Ureter (tissue), 1 donor: ENCODE measurements around the gene JMJD1C. TPM values are rescaled to one million over a fixed set of nuclear protein-coding genes. Genes with fewer than 3 reads are reported as not detected.

Experiments
- DNase-seq: peaks from one replicate; pipeline ENCODE4 v3.0.0-alpha.2; 2020; ENCODE audit warnings: low spot score
- total RNA-seq: library from RNA; stranded (reverse); gene quantifications from one replicate; pipeline ENCODE4 v1.2.4, GENCODE V29; 2023
- donor health status: DM: yes; HTN: yes; CAD: no.

The JMJD1C gene
- total RNA-seq, 1 donor from 2014 or later: 88.2 TPM

GRCh38 chr10:63438506-63439498 lies 27.0 kb downstream of the JMJD1C start:
- no peak for DNase-seq

GRCh38 chr10:63437116-63437949 lies 28.4 kb downstream of the JMJD1C start:
- no peak for DNase-seq

DNA sequence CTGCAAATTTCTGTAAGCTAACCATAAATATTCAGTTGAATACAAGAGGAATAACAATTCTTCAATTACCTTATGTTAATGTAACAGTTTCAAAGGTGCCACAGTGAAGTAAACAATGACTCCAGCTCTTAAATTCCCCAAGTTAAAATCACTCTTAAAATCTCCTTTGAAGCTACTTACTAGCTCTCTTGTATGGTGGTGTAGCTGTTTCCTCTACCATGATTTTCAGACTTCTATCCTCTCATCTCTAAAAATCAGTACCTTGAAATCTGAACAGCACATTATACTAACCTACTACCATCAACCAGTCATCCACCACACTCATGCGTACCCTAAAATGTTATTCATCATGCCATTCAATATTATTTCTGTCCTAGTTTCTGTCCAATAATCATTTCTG lies 29.6 kb downstream of the JMJD1C start:
- DNase-seq: no peak

DNA sequence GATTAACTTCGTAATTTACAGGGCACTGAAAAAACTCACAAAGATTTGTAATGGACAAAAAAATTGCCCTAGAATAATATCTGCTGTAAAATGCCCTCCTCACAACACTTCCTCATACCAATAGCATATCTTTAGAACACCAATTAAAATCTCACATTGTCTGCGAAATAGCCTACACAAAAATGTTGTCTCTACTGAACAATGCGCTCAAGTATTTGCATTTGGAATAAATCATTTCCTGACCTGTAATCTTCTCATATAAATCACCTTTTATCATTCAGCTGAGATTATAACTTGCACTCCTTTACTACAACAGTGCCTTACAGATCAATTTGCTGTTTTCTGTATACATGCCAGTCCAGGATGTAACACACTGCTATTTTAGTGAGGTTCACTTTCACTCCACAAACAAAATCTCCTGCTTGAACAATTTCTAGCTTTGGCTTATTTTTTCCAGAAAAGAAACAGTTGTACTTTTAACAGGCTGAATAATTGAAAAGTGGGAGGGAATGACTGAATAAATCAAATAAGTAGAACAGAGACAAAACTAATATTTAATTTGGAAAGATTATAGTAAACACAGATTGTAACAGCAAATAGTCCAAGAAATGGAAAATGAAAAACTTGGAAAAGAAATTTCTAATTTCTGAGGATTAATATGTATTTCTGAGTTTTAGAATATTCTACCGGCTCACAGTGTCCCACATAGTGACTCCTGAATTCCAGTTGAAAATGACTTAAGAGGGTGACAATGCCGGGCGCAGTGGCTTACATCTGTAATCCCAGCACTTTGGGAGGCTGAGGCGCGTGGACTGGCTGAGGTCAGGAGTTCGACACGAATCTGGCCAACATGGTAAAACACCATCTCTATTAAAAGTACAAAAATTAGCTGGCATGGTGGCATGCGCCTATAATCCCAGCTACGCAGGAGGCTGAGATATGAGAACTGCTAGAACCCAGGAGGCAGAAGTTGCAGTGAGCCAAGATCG lies 30.6 kb downstream of the JMJD1C start:
- no peak for DNase-seq

DNA sequence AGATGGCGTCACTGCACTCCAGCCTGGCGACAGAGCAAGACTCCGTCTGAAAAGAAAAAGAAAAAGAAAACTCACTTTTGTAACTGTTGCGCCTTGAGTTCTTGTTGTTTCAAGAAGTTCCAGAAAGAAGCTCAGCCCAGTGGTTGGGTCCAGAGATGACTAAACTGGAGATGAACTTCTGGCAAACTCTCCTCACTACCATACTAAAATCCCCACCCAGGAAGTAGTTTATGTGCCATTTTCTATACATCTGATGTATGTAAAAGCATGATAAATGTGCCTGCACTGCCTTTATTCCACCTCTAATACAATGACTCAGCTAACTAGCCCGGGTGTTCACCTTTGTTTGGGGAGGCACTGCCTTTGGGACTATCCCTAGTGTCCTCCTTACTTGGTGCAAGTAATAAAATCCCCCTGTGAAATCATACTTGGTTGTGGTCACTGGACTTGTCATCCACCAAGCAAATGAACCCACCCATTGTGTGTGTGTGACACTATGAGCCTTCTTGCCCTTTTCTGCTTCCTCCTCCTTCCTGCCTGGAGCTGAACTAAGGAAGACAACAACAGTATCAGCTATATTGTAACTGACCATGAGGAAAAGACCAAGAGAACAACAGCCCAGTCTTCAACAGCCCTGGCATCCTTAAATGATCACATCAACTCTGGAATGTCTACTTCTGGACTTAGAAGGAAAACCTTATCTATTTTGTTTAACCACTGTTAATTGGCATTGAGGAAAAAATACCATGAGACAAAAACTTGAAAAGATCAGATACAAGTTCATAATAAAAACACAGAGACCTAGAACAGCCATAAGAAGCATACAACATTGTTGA lies 33.6 kb downstream of the JMJD1C start:
- DNase-seq: no peak

DNA sequence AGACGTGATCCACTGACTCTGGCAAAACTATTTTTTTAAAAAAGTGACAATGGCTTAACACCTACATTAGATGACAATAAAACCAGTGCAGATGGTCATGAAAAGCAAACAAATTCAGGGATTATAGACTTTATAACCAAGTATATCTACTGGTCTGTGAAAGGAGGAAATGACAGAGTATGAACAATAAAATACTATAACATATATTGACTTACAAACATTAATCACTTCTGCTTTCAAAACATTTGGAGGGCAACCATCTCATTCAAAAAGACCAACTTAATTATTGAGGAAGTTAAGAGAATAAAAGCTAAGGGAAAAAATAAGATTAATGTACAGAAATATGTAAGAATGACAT lies 34.8 kb downstream of the JMJD1C start:
- DNase-seq: no peak

GRCh38 chr10:63430091-63430998 lies 35.4 kb downstream of the JMJD1C start:
- no peak for DNase-seq

GRCh38 chr10:63429281-63429680 lies 36.5 kb downstream of the JMJD1C start:
- no peak for DNase-seq

DNA sequence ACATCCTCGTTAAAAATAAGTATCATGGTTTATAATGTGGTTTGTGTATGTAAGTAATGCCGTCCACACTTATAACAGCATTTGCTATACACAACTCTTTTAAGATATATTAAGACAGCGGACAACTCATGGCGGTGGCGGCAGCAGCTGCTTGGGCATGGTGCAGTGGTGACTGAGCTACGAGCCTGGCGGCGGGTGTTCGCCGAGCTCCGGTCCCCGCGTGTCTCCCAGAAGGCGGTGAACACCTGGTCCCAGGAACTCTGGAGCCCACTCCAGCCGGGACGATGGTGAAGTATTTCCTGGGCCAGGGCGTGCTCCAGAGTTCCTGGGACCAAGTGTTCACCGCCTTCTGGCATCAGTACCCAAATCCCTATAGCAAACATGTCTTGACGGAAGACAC lies 38.8 kb downstream of the JMJD1C start:
- DNase-seq: no peak

GRCh38 chr10:63425512-63425911 lies 40.3 kb downstream of the JMJD1C start:
- no peak for DNase-seq

DNA sequence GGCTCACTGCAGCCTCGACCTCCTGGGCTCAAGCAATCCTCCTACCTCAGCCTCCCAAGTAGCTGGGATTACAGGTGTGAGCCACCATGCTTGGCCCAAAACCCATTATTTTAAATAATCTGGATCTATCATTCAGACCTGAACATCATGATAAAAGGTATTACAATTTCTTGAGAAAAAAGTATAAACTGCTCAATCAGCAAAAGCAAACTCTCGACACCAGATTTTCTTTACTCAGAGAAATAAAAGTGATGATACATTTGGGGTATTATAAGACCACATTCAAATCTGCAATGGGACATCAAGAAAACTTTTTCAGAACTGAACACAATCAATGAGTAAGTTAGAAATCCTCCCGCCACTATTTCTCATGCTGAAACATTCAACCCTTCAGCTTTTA lies 41.2 kb downstream of the JMJD1C start:
- no peak for DNase-seq

DNA sequence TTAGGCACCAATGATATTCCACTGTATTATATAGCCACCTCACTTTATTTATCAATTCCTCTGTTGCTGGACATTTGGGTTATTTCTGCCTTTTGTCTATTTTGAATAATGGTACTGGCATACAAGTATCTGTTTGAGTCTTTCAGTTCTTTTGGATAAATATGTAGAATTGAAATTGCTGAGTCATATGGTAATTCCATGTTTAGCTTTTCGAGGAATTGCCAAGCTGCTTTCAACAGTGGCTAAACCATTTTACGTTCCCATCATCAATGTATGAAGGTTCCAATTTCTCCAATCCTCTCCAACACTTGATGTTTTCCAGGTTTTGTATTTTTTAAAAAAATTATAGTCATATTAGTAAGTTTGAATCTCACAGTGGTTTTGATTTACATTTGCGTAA lies 42.3 kb downstream of the JMJD1C start:
- no peak for DNase-seq

GRCh38 chr10:63421591-63421990 lies 44.2 kb downstream of the JMJD1C start:
- DNase-seq: no peak

GRCh38 chr10:63416376-63416775 lies 49.4 kb downstream of the JMJD1C start:
- no peak for DNase-seq

- DNase-seq: no peak
Measured at GRCh38 chr10:63415640-63416244, 50.0 kb downstream of the JMJD1C start.

DNA sequence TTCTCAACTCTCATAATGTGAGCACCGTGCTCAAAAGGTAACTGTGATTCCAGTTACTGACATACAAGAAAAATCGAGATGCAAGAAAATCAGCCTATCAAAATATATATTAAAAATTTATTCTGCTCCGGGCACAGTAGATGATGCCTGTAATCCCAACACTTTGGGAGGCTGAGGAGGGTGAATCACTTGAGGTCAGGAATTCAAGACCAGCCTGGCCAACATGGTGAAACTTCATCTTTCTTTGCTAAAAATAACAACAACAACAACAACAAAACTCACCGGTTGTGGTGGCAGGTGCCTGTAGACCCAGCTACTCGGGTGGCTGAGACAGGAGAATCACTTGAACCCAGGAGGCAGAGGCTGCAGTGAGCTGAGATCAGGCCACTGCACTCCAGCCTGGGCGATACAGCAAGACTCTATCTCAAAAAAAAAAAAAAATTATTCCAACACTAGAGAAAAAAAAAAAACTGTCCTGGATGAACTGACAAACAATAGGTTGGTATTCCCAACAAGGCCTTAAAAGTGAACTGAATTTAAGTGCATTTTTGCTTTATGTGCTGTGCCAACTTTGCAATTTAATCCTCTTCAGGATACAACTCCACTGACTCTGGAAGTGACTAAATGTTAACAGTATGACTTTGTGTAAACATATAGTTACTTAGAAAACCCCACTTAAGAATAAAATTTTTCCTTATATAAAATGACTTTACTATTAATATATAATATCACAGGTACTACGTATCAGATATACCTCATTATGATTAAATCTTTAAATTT lies 51.1 kb downstream of the JMJD1C start:
- DNase-seq: no peak

DNA sequence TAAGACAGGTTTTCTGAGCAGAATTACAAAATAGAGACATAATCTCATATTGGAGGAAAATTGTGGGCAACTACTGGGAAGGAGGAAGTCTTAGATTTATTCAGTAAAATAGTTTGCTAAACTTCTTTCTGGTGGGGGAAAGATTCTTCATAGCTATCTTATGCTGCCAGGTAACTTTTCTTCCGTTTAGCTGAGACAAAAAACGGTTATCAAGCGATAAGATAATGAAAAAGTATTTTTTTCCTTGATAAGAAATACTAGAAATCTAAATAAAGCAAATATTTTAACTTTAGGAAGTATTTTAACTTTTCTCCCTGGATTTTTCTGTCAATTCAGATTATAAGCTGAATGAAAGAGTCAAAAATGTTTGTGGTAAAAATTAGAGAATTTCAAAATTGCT lies 52.3 kb downstream of the JMJD1C start:
- no peak for DNase-seq

DNA sequence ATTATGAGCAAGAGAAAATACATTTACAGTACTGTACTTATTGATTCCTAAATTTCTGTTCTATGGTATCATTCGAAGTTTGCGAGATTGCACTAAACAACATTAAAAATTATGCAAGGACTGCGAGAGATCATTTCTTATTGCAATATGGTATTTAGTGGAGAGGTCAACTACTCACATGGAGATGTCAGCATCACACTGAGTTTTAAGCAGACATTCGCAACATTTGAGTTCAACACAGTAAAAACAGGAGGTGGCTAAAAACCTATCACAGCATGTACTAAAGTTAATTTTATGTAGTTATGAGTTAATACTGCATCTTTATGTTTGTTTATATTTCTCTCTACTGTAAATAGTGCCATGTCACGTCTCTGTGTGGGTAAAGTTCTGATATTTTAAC lies 53.5 kb downstream of the JMJD1C start:
- no peak for DNase-seq
